ENCODE results near the gene DNAAF1. TPM values are rescaled to one million over a fixed set of nuclear protein-coding genes. Genes with fewer than 3 reads are reported as not detected.

The DNAAF1 gene
- total and polyA plus RNA-seq, 2 donors (not counting 3 experiments of a cell fraction or from before 2014, with no cell fraction given), result 0.01 TPM; not detected in 1

DNA sequence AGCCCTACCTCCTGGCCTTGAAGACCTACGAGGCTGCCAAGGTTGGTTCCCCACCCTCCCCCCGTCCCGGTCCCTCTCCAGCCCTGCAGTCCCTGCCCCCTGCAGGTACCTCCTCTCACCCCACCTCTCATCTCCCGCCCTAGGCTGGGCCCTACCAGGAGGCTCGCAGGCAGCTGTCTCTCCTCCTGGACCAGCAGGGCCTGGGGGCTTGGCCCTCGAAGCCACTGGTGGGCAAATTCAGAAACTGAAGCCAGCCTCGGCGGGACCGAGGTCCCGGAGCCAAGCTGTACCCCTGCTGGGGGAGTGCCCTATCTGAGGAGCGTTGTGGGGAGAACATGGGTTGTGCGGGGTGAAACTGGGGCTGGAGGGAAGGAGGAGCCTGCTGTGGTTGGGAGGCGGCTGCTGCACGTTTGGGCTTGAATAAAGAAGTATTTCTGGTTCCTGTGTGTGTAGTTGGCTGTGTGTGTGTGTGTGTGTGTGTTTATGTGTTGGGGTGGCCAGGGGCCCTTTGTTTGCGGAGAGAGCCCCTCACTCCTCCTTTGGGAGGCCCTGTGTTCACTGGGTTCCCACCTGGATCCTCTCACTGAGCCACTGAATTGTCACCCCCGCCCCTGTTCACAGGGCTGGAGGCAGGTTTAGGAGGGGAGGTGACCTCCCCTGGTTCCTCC lies 51.8 kb downstream of the DNAAF1 start:
- FAIRE-seq (no peak), DNase-seq (ENCODE audit: low read depth, low spot score) (no peak)
- ChIA-PET POLR2A (no interaction called here), CTCF (interaction anchor here (2.0 kb wide), 1 partner anchor 10 kb away, joined by 7 read pairs; the partner anchor contains the start of gene TAF1C)
- no peaks in the 10 kb centered on the region for H3K9me1 ChIP-seq (replicated peaks; ENCODE audit: control insufficient read depth, extremely low read depth, insufficient read depth, low read length)
- BruUV-seq (replicated peaks), result no TSS peak
- TF ChIP-seq JUN (IDR thresholded peaks at IDR 0.05; ENCODE audit: borderline replicate concordance, insufficient read depth, insufficient read length, low read depth) (no peak), GATA2 (IDR thresholded peaks at IDR 0.05; ENCODE audit: insufficient read depth, insufficient read length, low read depth, low read length) (no peak), EZH2 (IDR thresholded peaks at IDR 0.05; ENCODE audit: borderline replicate concordance, low read depth, low read length, severe bottlenecking) (no peak), MYC (IDR thresholded peaks at IDR 0.05; ENCODE audit: low read depth, low read length) (no peak), POLR2AphosphoS5 (IDR thresholded peaks at IDR 0.05; ENCODE audit: insufficient read depth, low read depth, low read length) (no peak), FOS (IDR thresholded peaks at IDR 0.05; ENCODE audit: borderline replicate concordance, insufficient read depth, low read length) (no peak), POLR2A (IDR thresholded peaks at IDR 0.05; ENCODE audit: low read depth, low read length) (no peak)
- TF ChIP-seq, protein P1, sequence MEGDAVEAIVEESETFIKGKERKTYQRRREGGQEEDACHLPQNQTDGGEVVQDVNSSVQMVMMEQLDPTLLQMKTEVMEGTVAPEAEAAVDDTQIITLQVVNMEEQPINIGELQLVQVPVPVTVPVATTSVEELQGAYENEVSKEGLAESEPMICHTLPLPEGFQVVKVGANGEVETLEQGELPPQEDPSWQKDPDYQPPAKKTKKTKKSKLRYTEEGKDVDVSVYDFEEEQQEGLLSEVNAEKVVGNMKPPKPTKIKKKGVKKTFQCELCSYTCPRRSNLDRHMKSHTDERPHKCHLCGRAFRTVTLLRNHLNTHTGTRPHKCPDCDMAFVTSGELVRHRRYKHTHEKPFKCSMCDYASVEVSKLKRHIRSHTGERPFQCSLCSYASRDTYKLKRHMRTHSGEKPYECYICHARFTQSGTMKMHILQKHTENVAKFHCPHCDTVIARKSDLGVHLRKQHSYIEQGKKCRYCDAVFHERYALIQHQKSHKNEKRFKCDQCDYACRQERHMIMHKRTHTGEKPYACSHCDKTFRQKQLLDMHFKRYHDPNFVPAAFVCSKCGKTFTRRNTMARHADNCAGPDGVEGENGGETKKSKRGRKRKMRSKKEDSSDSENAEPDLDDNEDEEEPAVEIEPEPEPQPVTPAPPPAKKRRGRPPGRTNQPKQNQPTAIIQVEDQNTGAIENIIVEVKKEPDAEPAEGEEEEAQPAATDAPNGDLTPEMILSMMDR (IDR thresholded peaks at IDR 0.05; ENCODE audit: extremely low read depth in 1 of 2, insufficient read depth in 1 of 2, low read depth in 1 of 2, low read length in 2 of 2), result no peak
- TF ChIP-seq, protein P2, sequence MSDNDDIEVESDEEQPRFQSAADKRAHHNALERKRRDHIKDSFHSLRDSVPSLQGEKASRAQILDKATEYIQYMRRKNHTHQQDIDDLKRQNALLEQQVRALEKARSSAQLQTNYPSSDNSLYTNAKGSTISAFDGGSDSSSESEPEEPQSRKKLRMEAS (IDR thresholded peaks at IDR 0.05; ENCODE audit: insufficient read depth, insufficient read length), result no peak
- H3K4me1 ChIP-seq (ENCODE audit: control insufficient read depth, extremely low read depth, insufficient read depth, low read length), result no peaks in the 10 kb centered on the region
- H3K27me3 ChIP-seq (ENCODE audit: control insufficient read depth in 2 of 2, insufficient read depth in 2 of 2, low read length in 2 of 2), result no peaks in the 10 kb centered on the region
- intact Hi-C loops (cut with micrococcal nuclease) (no loop called here), dilution Hi-C loops (cut with MboI; ENCODE audit: extremely low pct_ligation_motif_present, low sequenced_read_pairs) (no loop called here)
- no peak overlapping the region for H3K27ac ChIP-seq (ENCODE audit: insufficient read depth, low read depth, low read length)
- H3K4me3 ChIP-seq (replicated peaks in 1 of 3; ENCODE audit: insufficient read depth in 1 of 3, low read depth in 1 of 3, low read length in 3 of 3), result no peak overlapping the region
- no peaks in the 10 kb centered on the region for H3K9me3 ChIP-seq (replicated peaks; ENCODE audit: control insufficient read depth, insufficient read depth, low read length)
- H3K36me3 ChIP-seq (ENCODE audit: control insufficient read depth in 2 of 2, extremely low read depth in 1 of 2, insufficient read depth in 2 of 2, low read length in 2 of 2), result no peaks in the 10 kb centered on the region
- H3K9ac ChIP-seq (replicated peaks; ENCODE audit: extremely low read depth, insufficient read depth, low read length), result no peak overlapping the region
- no peaks in the 10 kb centered on the region for H3K79me2 ChIP-seq (ENCODE audit: control insufficient read depth, insufficient read depth, low read length)
- no peak overlapping the region for H2AFZ ChIP-seq (ENCODE audit: low read depth, low read length)
- no peak overlapping the region for H3K4me2 ChIP-seq (ENCODE audit: insufficient read depth, low read length)
- no peaks in the 10 kb centered on the region for H4K20me1 ChIP-seq (replicated peaks; ENCODE audit: control insufficient read depth, extremely low read depth, insufficient read depth, low read length)
